DOHH2 (cell line): ENCODE data around the gene UNC13A.

ENCODE experiments used
- EZH2phosphoT487 ChIP-seq: fragments of 200-600 bp; sonication (generic); IDR thresholded peaks from 2 replicates; pipeline ENCODE4 v1.6.1; 2017; ENCODE audit warnings: borderline replicate concordance, mild to moderate bottlenecking, antibody characterized with exemption, low read length, moderate library complexity, mixed read lengths
- TF ChIP-seq, protein P1 (sequence below): fragments of 200-600 bp; sonication (generic); IDR thresholded peaks from one replicate; pipeline ENCODE4 v1.5.1; 2014; ENCODE audit warnings: antibody characterized with exemption, mild to moderate bottlenecking, low read depth, low read length; ENCODE audit not compliant: poor library complexity, severe bottlenecking

DNA sequence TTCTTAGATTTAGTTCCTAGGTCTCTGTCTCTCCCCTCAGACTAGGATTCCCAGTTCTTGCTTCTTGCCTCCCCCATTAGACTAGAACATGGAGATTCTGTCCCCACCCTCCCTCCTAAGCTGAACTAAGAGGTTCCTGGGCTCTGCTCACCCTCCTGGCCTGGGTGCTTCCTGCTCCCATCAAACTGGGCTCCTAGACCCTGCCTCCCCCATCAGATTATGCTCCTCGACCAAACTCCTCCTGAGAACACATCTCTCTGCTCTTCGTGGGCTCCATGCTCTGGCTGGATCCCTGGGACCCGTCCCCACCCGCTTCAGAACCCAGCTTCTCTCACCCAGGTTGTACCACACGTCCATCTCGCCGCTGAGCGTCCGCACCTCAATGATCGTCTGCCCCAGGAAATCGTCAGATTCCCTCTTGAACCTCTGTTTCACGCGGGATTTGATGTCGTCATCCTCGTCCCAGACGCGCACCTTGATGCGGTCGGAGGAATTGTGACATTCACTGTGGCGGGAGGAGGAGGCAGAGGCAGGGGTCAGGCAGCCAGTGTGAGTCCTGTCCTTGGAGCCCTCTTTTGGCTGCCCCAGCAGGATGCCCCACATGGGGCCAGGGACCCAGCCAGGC lies 42.7 kb downstream of the UNC13A start:
- TF ChIP-seq, protein P1, sequence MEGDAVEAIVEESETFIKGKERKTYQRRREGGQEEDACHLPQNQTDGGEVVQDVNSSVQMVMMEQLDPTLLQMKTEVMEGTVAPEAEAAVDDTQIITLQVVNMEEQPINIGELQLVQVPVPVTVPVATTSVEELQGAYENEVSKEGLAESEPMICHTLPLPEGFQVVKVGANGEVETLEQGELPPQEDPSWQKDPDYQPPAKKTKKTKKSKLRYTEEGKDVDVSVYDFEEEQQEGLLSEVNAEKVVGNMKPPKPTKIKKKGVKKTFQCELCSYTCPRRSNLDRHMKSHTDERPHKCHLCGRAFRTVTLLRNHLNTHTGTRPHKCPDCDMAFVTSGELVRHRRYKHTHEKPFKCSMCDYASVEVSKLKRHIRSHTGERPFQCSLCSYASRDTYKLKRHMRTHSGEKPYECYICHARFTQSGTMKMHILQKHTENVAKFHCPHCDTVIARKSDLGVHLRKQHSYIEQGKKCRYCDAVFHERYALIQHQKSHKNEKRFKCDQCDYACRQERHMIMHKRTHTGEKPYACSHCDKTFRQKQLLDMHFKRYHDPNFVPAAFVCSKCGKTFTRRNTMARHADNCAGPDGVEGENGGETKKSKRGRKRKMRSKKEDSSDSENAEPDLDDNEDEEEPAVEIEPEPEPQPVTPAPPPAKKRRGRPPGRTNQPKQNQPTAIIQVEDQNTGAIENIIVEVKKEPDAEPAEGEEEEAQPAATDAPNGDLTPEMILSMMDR = no peak
- no peak for TF ChIP-seq EZH2phosphoT487
